ENCODE results near the gene NPY. TPM values are rescaled to one million over a fixed set of nuclear protein-coding genes. Genes with fewer than 3 reads are reported as not detected.

NPY gene
- total RNA-seq, 1 donor from 2014 or later, result not detected

GRCh38 chr7:24304494-24305095 is 20.6 kb downstream of the NPY start:
- intact Hi-C loops (cut with DNase I), result no loop called here
- ATAC-seq (no peak), DNase-seq (ENCODE audit: missing footprints) (no peak)

- no peak for ATAC-seq
- no peak for DNase-seq (ENCODE audit: missing footprints)
Measured at GRCh38 chr7:24307326-24307725, 23.3 kb downstream of the NPY start.

GRCh38 chr7:24312588-24312987 is 28.6 kb downstream of the NPY start:
- DNase-seq (ENCODE audit: missing footprints) (no peak), ATAC-seq (no peak)
- intact Hi-C loops (cut with DNase I), result no loop called here

More at GRCh38 chr7:24307326-24307725, 23.3 kb downstream of the NPY start:
- intact Hi-C loops (cut with DNase I), result no loop called here

GRCh38 chr7:24313777-24314176 is 29.8 kb downstream of the NPY start:
- intact Hi-C loops (cut with DNase I), result no loop called here
- no peak for ATAC-seq

GRCh38 chr7:24316340-24316739 is 32.4 kb downstream of the NPY start:
- ATAC-seq (no peak), DNase-seq (ENCODE audit: missing footprints) (no peak)
- intact Hi-C loops (cut with DNase I), result no loop called here

More at GRCh38 chr7:24313777-24314176, 29.8 kb downstream of the NPY start:
- DNase-seq (ENCODE audit: missing footprints), result no peak

GRCh38 chr7:24318326-24318725 is 34.3 kb downstream of the NPY start:
- ATAC-seq, result no peak
- intact Hi-C loops (cut with DNase I), result no loop called here
- no peak for DNase-seq (ENCODE audit: missing footprints)

- ATAC-seq (no peak), DNase-seq (ENCODE audit: missing footprints) (no peak)
- intact Hi-C loops (cut with DNase I), result no loop called here
Measured at GRCh38 chr7:24319209-24319608, 35.2 kb downstream of the NPY start.

GRCh38 chr7:24323961-24324480 is 40.0 kb downstream of the NPY start:
- DNase-seq (ENCODE audit: missing footprints), result no peak
- no peak for ATAC-seq
- intact Hi-C loops (cut with DNase I), result no loop called here

- intact Hi-C loops (cut with DNase I), result no loop called here
Measured at GRCh38 chr7:24325708-24326107, 41.7 kb downstream of the NPY start.

GRCh38 chr7:24328050-24328449 is 44.1 kb downstream of the NPY start:
- intact Hi-C loops (cut with DNase I), result no loop called here
- DNase-seq (ENCODE audit: missing footprints), result no peak
- no peak for ATAC-seq

More at GRCh38 chr7:24325708-24326107, 41.7 kb downstream of the NPY start:
- DNase-seq (ENCODE audit: missing footprints), result no peak
- no peak for ATAC-seq

GRCh38 chr7:24328894-24329293 is 44.9 kb downstream of the NPY start:
- intact Hi-C loops (cut with DNase I), result no loop called here
- DNase-seq (ENCODE audit: missing footprints) (no peak), ATAC-seq (no peak)

- intact Hi-C loops (cut with DNase I), result no loop called here
- no peak for ATAC-seq
Measured at GRCh38 chr7:24334012-24334411, 50.0 kb downstream of the NPY start.

GRCh38 chr7:24334627-24335026 is 50.6 kb downstream of the NPY start:
- ATAC-seq, result no peak

More at GRCh38 chr7:24334012-24334411, 50.0 kb downstream of the NPY start:
- DNase-seq (ENCODE audit: missing footprints), result no peak

GRCh38 chr7:24336461-24336860 is 52.5 kb downstream of the NPY start:
- ATAC-seq, result no peak

More at GRCh38 chr7:24334627-24335026, 50.6 kb downstream of the NPY start:
- DNase-seq (ENCODE audit: missing footprints), result no peak
- intact Hi-C loops (cut with DNase I), result no loop called here

GRCh38 chr7:24337180-24337579 is 53.2 kb downstream of the NPY start:
- DNase-seq (ENCODE audit: missing footprints) (no peak), ATAC-seq (no peak)
- intact Hi-C loops (cut with DNase I), result no loop called here

More at GRCh38 chr7:24336461-24336860, 52.5 kb downstream of the NPY start:
- intact Hi-C loops (cut with DNase I), result no loop called here
- no peak for DNase-seq (ENCODE audit: missing footprints)

- DNase-seq (ENCODE audit: missing footprints) (no peak), ATAC-seq (no peak)
- intact Hi-C loops (cut with DNase I), result no loop called here
Measured at GRCh38 chr7:24339575-24339974, 55.6 kb downstream of the NPY start.

- DNase-seq (ENCODE audit: missing footprints), result no peak
- ATAC-seq, result no peak
- intact Hi-C loops (cut with DNase I), result no loop called here
Measured at GRCh38 chr7:24340727-24341126, 56.7 kb downstream of the NPY start.

All from Right ventricle myocardium inferior (tissue), 1 donor.